GM18909 (cell line): Measurements from ENCODE around the gene SLC4A2.

Experiments used
- ATAC-seq: cut with Tn5 transposase; IDR thresholded peaks from one replicate; pipeline ENCODE4 v1.9.1; 2021; ENCODE audit warnings: mild to moderate bottlenecking; ENCODE audit not compliant: unreplicated experiment, poor library complexity

Gene SLC4A2

DNA sequence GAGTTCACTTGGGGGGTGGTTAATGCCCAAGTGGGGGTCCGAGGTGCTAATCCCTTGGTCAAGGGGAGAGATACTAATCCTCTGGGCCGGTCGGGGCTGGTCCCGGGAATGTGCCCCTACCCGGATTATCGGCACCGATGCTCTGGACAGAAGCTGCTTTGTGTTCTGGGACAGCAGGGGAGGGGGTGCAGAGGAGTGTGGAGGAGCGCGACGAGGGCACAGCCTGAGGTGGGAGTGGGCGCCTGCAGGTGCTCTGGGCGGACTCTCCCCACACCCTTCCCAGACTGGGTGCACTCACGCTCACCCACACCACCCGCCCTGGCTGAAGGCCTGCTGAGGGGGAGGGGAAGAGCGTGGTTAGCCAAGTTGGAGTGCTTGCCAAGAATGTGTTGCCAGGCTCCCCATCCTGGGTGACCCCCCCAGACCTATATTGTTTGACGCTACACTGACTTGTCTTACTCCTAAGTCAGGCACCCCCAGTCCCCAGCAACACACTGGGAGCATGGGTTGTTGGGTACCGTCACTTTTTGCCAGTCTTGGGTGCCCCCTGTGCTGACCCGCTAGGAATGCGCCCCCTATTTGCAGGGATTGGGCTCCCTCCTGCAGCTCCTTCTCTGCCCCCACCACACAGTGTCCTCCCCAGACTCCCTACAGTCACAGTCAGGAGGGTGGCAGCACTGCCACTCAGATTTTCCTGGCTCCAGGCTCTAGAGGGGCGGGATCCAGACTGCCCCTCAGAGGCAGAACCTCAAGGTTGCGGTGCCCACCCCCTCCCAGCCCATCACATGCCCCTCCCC lies 1.2 kb downstream of the SLC4A2 start:
- ATAC-seq: no peak

- no peak for ATAC-seq
Observed at GRCh38 chr7:151061213-151062110, 2.1 kb downstream of the SLC4A2 start.

DNA sequence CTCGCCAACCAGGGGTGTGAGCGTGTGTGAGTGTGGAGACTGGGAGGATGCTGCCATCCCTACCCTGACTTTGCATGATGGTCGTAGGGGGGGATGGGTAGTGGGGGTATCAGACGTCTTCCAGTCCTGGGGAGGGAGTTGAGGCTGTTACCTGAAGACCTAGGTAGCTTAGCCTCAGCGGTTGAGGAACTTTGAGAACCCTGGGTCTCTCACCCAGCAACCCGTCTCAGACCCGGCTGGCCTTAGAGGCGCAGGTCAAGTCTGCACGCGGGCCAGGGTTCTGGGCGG lies 2.7 kb downstream of the SLC4A2 start:
- no peak for ATAC-seq

DNA sequence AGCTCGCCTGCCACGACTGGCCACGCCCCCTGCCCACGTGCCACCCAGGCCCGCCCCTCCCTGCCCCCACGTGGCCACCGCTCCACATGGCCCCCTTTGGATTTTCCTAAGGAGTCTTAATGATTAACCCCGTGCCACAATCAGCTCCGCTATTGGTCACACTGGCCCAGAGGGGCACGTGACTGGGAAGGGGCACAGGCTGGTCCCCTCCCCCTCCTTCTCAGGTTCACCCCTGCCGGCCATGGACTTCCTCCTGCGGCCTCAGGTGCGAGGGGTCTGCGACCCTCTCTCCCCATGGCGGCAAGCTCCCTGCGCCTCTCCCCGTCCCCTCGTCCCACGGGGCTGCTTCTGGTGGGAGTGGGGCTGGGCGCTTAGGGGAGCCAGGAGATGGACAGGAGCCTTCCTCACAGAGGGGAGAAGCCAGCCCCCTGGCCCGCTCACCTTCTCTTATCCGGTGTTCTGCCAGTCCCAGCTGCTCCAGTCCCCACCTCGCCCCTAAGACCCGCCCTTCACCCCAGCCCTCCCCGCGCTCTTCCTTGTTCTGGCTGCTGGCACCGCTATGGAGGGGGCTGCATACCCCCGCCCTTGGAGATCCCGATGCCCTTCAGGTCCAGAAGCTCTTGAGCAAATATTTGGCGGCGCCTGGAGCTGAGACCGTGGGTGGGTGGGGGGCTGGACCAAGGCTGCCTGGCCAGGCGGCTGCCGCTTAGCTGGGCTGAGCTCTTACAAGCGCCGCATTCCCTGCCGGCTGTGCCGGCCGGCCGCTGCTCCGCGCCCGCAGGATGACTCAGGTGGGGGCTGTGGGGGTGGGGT lies 3.2 kb downstream of the SLC4A2 start:
- ATAC-seq: no peak

DNA sequence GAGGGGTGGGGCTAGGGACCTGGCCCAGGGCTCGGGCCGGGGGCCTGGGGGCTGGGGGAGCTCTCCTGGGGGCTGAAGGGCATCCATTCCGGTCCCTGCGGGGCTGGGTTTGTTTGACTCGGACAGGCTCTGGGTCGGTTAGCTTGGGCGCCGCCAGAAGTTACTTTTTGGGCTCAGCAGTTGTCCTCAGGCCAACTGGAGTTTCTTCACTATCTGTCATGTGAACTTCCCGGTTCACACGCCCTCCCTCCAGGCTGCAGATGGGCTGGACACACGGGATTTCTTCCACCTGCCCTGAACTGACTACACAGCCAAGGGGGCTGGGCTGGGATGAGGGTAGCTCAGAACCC lies 3.8 kb downstream of the SLC4A2 start:
- ATAC-seq: no peak

GRCh38 chr7:151064454-151064853 lies 5.1 kb downstream of the SLC4A2 start:
- ATAC-seq: no peak

DNA sequence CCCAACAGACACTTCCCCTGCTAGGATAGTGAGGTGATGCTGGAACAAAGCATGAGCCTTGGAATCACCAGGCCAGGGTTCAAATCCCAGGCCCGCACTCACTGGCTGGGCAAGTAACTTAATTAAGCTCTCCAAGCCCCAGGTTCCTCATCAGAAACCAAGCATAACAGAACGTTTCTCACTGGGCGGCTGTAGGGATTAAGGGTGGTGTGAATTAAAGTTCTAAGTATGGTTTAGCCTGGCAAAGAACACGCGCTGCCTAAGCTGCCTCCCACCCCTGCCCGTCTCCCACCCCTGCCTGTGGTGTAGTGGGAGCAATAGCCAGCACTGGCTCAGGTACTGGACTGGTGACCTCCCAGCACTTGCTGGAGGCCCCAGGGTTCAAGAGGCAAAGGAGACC lies 5.6 kb downstream of the SLC4A2 start:
- no peak for ATAC-seq

DNA sequence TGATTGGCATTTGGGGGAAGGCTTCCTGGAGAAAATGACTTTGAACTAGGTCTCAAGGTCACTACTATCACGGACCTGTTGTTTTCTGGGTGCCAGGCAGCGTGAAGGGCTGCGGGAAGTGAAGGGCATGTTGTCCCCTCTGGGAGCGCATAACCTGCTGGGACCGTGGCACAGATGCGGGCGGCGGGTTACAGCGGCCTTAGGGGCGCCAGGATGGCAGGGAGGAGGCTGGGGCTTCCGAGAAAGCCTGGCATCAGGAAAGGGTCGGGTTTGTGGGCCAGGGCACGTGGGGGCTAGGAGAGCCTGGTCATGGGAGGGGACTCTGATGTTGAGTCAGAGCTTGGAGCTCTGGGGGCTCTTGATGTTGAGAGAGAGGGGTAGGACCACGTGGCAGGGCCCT lies 6.1 kb downstream of the SLC4A2 start:
- ATAC-seq: no peak

DNA sequence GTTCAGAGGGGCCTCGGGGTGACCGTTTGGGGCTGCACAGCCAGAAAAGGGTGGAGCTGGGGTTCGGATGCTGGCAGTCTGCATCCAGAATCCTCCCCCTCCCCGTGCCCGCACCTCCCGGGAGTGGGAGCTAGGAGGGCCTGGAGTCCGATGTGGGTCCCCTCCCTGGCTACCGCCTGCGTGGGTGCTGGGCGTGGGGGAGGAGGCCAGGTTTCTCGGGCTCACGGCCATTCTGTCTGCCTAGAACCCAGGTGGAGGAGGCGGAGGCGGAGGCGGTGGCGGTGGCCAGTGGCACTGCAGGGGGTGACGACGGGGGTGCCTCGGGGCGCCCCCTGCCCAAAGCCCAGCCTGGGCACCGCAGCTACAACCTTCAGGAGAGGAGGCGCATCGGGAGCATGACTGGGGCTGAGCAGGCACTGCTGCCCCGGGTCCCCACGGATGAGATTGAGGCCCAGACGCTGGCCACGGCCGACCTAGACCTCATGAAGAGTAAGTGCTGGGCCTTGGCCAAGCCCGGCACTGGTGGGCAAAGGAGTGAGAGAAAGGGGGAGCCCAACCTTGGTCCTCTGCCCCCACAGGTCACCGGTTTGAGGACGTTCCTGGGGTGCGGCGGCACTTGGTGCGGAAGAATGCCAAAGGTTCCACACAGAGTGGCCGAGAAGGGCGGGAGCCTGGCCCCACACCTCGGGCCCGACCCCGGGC lies 7.0 kb downstream of the SLC4A2 start:
- ATAC-seq: no peak

DNA sequence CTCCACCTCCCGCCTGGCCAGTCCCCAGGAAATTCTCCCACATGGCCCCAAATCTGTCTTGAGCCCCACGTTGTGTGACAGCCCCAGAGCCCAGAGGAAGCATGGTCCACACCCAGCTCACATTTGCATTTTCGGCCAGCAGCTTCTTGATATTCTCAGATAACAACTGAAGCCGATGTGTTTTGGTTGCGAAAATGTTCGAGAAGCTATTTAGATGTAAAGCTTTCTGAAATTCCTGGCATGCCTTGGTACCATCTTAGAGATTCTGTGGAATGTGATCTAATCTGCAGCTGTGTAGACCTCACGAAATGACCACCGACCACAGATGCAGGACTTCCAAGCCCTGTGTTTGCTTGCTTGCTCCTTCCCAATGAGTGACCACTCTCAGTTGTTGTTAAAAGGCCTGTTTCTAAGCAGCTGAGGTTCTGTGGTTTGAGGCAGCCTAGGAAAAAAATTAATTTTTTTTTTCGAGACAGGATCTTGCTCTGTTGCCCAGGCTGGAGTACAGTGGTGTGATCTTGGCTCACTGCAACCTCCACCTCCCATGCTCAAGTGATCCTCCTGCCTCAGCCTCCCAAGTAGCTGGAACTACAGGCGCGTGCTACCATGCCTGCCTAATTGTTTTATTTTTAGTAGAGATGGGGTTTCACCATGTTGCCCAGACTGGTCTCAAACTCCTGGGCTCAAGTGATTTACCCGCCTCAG lies 8.8 kb downstream of the SLC4A2 start:
- no peak for ATAC-seq

DNA sequence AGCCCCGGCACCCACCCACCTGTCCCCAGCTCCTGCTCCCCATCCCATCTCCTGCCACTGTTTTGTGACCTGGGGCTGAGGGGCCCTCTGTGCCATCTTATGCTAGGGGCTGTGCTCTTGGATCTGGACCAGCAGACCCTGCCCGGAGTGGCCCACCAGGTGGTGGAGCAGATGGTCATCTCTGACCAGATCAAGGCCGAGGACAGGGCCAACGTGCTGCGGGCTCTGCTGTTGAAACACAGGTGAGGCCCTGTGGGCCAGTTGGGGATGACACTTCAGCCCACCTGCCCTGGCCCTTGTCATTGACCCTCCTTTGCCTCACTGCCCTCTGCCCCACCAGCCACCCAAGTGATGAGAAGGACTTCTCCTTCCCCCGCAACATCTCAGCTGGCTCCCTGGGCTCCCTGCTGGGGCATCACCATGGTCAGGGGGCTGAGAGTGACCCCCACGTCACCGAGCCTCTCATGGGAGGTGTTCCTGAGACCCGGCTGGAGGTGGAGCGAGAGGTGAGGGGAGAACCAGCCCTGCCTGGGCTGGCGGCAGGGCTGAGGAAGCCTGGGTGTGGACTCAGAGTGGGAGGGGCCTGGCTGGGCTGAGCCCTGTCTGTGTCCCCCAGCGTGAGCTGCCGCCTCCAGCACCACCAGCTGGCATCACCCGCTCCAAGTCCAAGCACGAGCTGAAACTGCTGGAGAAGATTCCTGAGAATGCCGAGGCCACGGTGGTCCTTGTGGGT lies 10.6 kb downstream of the SLC4A2 start:
- ATAC-seq: no peak

DNA sequence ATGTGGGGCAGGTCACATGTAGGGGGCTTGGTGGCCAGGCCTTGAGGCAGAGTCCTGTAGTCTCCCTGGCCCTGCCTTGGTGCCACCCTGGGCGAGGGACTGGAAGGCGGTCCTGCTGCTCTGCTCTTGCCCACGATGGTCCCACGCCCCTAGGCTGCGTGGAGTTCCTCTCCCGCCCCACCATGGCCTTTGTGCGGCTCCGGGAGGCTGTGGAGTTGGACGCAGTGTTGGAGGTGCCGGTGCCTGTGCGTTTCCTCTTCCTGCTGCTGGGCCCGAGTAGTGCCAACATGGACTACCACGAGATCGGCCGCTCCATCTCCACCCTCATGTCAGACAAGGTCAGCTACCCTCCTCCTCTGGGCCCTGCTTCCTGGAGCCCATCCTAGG lies 11.2 kb downstream of the SLC4A2 start:
- no peak for ATAC-seq

DNA sequence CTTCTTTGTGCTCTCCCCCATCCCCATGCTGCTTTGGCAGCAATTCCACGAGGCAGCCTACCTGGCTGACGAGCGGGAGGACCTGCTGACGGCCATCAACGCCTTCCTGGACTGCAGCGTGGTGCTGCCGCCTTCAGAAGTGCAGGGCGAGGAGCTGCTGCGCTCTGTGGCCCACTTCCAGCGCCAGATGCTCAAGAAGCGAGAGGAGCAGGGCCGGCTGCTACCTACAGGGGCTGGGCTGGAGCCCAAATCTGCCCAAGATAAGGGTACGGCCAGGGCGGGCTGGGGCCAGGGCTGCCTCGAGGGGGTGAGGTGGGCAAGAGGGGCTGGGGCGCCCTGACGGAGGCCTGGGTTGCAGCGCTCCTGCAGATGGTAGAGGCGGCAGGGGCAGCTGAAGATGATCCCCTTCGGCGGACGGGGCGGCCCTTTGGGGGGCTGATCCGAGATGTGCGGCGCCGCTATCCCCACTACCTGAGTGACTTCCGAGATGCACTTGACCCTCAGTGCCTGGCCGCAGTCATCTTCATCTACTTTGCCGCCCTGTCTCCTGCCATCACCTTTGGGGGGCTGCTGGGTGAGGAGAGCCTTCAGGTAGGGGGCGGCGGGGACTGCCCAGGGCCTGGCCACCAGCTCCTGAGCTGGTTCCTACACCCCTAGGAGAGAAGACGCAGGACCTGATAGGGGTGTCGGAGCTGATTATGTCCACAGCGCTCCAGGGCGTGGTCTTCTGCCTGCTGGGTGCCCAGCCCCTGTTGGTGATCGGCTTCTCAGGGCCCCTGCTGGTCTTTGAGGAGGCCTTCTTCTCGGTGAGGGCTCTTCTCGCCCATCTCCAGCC lies 11.9 kb downstream of the SLC4A2 start:
- ATAC-seq: no peak

- no peak for ATAC-seq
Observed at GRCh38 chr7:151073990-151074389, 14.6 kb downstream of the SLC4A2 start.

GRCh38 chr7:151074817-151075661 lies 15.7 kb downstream of the SLC4A2 start:
- ATAC-seq: no peak

DNA sequence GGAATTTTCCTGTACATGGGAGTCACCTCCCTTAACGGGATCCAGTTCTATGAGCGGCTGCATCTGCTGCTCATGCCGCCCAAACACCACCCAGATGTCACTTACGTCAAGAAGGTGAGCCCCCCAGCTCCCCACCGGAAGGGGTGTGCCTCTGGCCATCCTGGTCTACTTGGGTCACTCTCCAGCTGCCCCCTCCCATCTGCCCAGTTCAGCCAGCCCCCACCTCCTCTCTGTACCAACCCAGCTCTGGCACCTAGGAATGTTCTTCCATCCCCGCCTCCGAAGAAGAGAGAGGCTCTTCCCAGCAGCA lies 16.2 kb downstream of the SLC4A2 start:
- no peak for ATAC-seq

GRCh38 chr7:151075978-151076426 lies 16.6 kb downstream of the SLC4A2 start:
- no peak for ATAC-seq
